GM19395 (cell line): Measurements from ENCODE around the gene FAM120AOS.
"Not testable (repeated sequence)": the region's sequence is repeated elsewhere in the genome, so short reads cannot be mapped to it uniquely, and the experiment has no call there.

Experiments used
- ATAC-seq: cut with Tn5 transposase; IDR thresholded peaks from one replicate; pipeline ENCODE4 v1.9.1; 2021; ENCODE audit warnings: mild to moderate bottlenecking, moderate library complexity; ENCODE audit not compliant: unreplicated experiment

FAM120AOS gene

DNA sequence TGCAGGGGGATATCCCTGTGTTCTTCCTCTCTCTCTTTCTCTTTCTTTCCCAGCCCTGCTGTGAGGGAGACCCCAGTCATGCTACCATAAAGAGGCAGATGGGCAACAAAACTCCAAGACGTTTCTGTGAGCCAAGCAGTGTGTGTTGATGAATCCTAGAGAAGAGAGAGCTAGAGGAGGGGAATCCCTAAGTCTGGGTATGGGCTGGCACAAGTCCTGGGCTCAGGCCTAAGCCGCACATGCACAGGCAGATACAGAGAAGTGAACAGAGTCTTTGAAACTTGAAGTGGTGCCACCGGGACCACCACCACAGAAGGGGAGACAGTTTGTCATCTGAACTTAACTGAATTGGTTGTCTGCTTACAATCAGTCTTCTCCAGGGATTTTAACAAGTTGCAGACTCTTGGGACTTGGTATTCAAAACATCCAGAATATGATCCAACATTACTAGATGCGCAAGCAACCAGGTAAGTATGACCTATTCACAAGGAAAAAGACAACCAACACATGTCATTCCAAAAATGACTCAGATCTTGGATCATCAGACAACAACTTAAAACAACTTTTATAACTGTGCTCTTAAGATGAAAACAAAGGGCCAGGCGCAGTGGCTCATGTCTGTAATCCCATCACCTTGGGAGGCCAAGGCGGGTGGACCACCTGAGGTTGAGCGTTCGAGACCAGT, 12.3 kb downstream of the FAM120AOS start:
- ATAC-seq, result no peak

DNA sequence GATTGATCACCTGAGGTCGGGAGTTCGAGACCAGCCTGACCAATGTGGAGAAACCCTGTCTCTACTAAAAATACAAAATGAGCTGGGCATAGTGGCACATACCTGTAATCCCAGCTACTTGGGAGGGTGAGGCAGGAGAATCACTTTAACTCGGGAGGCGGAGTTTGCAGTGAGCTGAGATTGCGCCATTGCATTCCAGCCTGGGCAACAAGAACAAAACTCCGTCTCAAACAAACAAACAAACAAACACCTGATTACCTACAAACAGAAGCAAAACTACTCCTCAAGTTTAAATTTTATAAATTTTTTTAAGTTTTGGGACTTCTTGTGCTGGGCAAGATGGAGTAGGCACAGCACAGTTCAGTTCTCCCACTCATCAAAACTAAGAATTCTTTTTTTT, 14.1 kb downstream of the FAM120AOS start:
- ATAC-seq, result not testable (repeated sequence)

DNA sequence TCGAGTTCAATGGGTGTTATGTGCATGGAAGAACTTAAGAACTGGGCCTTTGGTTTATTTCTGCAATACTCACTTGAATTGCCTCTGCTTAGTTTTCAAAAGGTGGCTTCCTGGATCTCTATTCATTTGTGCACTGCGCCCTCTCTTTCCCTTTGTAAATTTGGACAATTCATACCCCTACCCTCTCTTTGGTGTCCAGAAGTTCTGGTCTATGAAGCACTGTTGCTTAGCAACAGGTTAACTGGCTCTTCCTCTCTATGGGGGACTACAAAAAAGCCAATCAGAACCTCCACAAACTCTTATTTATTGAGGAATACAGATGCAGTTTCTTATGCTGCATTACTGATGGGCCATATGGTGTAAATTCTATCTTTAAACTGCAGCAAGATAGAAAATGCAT, 15.4 kb downstream of the FAM120AOS start:
- ATAC-seq, result no peak

DNA sequence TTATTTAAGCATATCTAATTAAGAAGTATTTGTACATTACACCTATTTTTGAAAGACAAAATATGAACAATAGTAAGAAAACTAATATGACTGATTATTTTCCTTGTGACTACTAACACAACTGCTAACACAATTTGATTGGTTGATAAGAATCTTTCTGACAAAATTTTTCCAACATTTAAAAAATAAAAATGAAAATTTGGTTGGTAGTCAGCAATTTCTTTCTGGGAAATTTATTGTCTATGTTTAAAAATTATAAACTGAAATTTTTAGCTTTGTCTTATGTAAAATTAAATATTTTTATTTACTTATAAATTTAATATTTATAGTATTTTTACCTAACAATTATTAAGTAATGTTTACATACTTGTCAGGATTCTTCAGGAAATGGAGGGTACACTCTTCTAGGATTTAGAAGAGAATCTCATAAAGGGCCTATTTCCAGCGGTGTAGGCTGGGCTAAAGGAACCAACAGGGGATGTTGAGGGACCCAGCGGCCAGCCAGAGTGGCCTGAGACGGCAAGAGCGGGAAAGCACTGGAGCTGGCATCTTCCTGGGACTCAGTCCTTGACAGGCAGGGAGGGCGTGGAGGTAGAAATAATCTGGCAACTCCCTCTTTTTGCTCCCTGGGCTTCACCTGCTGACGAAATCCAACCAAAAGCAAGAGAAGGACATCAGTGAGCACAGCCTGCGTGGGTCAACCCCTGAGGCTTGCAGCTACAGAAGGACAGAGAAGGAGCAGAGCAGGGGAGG, 16.6 kb downstream of the FAM120AOS start:
- no peak for ATAC-seq

DNA sequence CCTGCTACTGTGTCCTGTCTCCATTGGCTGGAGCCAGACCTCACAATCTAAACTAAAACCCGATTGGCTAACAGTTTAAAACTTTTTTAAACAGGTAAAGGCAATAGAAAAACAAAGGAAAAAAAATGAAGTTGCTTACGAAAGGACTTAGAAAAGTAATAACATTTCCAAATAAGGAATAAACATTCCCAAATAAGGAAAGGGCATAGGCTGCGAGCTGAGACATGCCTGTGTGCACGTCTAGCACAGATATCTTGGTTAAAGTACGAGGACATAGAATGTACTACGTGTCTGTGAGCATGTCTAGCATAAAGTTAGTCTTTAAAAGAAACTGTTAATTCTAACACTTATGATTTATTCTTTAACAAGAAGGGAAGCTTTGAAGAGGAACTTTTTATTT, 17.2 kb downstream of the FAM120AOS start:
- ATAC-seq, result no peak

DNA sequence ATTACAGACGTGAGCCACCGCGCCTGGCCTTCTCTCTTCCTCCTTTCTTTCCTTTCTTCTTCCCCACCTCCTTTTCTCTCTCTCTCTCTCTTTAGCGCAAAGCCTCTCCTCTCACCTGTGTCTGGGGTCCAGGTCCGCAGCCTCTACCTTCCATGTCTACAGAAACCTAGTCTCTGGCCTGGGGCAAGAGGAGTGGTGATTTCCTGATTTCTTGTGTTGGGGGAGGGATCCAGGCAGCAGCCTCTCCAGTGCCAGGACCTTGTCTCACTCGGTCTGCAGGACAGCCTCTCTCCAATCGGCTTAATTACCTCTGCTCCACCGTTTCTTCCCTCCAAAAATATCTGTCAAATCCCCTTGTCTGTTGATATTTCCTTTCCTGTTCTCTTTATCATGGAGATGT, 18.0 kb downstream of the FAM120AOS start:
- no peak for ATAC-seq

DNA sequence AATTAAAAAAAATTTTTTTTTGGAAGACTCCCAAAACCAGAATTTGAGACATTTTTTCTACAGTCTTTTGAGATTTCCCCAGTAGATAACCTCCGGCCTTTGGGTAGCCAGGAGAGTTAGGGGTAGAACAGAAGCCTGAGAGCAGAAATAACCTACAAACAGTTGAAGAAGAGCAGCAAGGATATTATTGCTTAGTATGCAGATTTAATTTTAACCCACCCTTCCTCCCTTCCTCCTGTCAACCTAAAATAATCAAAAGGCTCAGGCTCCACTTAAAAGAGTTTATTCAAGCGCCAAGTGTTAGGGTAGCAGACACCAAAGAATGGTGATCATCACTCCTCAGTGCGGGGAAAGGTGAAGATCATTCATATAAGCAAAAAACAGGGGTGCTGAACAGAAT, 19.3 kb downstream of the FAM120AOS start:
- no peak for ATAC-seq

DNA sequence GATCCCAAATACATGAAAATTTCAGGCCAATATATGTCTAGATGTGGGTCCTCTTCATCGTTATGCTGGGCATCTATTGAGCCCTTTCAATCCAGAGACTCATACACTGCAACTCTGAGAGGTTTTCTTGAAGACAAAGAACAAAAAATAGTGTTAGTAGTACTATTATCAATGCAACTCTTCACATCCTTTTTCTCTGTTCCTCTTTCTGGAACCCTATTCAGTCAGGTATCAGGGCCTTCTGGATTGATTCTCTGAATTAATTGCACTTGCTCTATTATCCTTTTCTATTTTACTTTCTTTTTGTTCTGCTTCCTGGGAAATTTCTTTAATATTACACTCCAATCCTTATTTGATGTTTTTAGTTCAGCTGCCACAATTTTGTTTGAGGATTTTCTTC, 20.4 kb downstream of the FAM120AOS start:
- ATAC-seq, result no peak

DNA sequence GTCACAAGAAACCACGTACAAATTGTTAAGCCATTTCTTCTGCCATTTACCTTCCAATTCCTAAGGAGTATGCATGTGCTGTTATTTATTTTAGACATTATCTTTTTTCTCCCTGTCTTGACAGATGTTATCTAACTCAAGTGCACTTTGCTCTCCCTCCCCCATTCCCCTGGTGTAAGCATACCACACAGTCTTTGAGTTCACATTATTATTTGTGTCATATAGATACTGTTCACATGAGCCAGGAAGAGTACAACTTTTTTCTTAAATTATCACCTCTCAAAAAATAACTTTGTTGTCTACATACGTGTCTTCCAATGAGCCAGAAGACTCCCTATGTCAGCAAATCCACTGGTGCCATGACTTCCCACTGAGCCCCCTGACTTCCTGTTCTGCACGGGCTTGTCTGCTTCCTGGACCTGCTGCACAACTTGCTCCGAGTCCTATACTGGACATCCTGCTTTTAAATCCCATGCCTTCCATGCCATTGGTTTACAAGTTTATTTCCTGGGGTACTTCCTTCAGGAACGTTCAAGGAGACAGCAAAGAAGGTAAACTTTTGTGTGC, 21.8 kb downstream of the FAM120AOS start:
- no peak for ATAC-seq

DNA sequence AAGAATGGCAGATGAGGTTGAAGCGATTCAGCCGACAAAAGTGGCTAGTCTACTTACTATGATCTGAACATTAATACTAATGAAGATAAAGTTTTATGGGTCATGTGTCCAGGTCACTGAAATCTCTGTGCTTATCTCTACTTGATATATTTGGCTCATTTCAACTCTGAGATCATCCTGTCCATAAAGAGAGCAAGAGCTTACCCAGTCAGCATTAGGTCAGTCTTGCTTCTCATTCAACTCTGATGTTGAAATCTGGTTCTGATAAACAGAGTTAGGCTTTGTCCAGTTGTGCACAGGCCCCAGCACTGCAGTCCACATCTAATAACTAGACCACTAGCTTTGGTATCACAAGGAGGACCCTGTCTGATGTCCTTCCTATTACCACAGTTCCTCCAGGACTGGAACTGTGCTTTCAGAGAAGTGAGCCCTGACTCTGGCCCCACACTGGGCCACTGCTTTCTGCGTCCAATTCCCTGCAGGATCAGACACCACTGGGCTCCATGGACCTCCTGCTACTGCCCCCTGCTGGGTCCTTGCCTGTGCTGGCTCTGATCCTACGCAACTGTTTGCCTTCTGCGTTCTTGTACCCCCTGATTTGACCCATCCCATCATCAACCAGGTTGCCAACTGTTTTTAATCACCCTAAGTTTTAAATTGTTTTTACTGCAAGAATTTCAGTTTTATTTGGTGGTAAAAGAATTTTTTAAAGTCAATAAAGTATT, 25.6 kb downstream of the FAM120AOS start:
- no peak for ATAC-seq

DNA sequence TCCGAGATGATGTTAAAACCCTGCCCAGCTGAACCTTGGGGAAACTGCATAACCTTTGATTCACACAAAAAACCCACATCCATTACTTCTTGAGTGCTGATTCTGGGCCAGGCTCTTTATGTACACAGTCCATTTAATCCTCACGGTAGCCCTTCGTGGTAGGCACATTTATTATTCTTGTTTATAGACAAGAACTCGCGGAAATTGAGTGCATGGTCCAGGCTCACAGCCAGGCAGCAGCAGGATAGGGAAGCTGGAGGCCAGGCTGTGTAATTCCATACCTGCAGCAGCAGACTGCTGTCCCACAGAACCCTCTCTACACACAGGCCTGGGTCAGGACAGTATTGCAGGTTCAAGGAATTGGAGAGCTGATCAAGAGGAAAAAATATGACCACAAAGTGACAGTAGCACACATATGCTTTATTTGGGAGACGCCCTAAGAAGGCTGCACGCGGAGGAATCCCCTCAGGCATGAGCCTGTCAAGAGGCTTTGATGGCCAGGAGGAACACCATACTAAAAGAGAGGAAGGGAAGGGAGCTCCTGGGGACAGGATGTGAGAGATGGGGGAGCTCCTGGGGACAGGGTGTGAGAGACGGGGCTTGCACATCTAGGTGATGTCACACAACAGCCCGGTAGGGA, 30.3 kb downstream of the FAM120AOS start:
- no peak for ATAC-seq

DNA sequence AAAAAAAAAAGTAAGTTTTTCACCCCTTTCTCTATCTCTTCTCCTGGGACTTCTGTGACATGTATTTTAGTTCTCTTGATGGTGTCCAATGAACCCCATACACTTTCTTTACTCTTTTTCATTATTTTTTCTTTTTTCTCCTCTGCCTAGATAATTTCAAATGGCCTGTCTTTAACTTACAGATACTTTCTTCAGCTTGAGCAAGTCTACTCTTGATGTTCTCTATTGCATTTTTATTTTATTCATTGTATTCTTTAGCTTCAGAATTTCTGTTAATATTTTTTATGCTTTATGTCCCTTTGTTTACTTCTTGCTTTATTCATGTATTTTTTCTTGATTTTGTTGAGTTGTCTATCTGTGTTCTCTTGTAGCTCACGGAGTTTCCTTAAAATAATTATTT, 34.4 kb downstream of the FAM120AOS start:
- no peak for ATAC-seq

DNA sequence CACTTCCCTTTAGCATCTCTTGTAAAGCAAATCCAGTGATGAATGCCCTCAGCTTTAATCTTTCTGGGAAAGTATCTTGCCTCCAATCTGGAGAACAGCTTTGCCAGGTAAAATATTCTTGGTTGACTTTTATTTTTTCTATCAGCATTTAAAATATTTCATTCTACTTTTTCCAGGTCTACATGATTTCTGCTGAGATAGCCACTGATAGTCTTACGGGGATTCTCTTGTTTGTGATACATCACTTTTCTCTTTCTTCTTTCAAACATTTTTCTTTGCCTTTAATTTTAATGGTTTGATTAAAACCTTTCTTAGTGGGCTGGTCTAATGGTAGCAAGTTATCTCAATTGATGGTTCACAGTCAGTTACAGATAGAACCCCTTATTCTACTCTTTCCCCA, 35.8 kb downstream of the FAM120AOS start:
- no peak for ATAC-seq

DNA sequence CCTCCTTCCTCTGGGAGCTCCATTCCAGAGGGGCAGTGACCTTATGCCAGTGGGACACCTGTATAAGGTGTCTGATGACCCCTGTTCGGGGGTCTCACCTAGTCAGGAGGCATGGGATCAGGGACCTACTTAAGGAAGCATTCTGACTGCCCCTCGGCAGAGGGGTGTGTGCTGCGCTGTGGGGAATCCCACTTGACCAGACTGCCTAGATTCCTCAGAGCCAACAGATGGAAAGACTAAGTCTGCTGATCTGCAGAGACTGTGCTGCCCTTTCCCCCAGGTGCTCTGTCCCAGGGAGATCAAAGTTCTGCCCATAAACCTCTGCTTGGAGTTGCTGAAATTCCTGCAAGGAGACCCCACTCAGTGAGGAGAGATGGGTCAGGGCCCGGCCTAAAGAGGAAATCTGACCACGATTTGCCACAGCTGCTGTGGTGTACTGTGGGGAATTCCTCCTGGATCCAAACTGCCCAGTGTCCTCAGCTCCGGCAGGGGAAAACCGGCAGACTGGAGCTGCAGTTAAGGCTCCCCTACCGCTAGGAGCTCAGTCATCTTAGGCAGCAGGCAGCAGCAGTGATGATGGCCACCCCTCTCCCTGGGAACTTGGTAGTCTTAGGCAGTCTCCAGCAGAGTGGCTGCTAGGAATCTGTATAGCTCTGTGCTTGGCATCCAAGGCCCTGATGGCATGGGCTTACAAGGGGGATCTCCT, 36.7 kb downstream of the FAM120AOS start:
- ATAC-seq, result no peak

DNA sequence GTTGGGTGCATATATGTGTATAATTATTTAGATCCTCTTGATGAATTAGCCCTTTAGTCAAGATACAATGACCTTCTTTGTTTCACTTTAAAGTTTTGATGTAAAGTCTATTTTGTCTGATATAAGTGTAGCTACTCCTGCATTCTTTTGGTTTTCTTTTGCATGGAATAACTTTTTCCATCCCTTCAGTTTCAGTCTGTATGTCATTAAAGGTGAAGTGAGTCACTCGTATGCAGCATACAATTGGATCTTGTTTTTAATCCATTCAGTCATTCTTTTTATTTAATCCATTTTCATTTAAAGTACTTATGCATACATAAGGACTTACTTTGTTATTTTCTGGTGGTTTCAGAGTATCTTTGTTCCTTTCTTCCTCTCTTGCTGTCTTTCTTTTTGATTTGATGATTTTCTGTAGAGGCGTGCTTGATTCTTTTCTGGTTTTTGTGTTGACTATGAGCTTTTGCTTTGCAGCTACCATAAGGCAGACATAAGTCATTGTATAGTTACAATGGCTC, 38.1 kb downstream of the FAM120AOS start:
- ATAC-seq, result no peak

DNA sequence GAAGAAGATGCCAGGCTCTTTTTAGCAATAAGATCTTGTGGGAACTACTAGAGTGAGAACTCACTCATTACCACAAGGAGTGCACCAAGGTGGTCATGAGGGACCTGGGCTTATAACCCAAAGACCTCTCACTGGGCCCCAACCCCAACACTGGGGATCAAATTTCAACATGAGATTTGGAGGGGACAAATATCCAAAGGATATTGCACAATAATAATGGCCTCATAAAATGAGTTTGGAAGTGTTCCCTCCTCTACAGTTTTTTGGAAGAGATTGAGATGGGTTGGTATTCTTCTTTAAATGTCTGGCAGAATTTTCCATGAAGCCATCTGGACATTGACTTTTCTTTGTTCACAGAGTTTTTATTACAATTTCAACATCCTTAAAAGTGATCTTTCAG, 39.9 kb downstream of the FAM120AOS start:
- no peak for ATAC-seq

DNA sequence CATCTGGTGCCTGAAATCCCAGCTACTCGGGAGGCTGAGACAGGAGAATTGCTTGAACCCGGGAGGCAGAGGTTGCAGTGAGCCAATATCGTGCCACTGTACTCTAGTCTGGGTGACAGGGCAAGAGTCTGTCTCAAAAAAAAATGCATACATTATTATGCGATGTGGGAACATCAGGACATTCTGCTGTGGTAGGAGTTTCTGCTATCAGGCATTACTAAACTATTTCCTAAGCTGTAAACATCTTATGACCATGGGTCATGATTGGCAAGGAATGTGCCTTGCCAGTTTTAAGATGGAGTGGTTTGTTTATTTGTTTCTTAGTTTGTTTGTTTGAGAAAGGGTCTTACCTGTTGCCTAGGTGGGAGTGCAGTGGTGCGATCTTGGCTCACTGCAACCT, 47.0 kb downstream of the FAM120AOS start:
- ATAC-seq, result no peak

DNA sequence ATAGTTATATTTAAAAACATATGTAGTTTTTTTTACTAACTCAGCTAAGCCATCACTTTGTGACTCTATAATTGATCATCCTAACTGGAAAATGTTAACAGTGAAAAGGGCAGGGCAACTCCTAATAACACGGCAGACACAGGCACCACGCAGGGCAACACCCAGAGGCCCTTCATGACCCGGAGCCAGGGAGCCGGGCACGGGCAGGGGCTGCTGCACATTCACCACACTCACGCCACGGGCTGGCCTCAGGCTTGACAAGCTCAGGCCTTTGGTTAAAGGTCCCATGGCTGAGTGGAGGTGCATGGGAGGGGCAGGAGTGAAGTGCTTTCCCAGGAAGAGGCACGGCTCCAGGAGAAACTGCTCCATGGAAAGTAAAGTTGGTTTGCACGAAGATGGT, 54.9 kb downstream of the FAM120AOS start:
- ATAC-seq, result no peak

DNA sequence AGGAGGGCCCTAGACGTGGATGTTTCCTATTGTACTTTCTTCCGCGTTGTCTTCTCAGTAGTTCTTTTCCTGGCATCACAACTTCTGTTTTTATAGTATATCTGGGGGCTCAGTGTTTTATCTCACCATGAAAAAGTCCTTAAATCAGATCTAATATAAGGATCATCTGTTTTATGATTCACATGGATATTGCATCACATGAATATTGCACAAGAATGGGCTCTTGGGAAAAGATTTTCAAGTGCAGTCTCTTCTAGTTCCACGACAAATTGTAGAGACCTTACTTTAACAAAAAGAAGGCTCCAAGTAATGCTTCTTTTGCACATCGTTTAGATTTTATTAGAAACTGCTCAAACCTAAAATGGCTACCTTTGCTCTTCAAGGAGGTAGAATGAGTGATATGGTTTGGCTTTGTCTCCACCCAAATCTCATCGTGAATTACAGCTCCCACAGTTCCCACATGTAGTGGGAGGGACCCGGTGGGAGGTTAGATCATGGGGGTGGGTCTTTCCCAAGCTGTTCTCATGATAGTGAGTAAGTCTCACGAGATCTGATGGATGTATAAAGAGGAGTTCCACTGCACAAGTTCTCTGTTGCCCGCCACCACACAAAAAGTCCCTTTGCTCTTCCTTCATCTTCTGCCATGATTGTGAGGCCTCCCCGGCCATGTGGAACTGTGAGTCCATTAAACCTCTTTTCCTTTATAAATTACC, 55.6 kb downstream of the FAM120AOS start:
- ATAC-seq, result no peak
